HCT116 (cell line): ENCODE results near the gene AQP5.

ENCODE experiments used
- ATF3 ChIP-seq: IDR thresholded peaks from 2 replicates; pipeline ENCODE4 v1.6.1; 2012
- CTCF ChIP-seq, 3 experiments: fragments of 200-600 bp in 1 of 3; sonication (generic) in 1 of 3; IDR thresholded peaks in 2 of 3; conservative IDR thresholded peaks in 1 of 3; 2 replicates each; pipeline ENCODE4 v1.5.1; 2012 to 2017; ENCODE audit warnings: low read depth in 2 of 3, low read length in 2 of 3, antibody characterized with exemption in 1 of 3, borderline replicate concordance in 1 of 3, control low read depth in 1 of 3, mild to moderate bottlenecking in 1 of 3, mixed read lengths in 1 of 3, mixed run types in 1 of 3, moderate library complexity in 1 of 3; ENCODE audit not compliant: insufficient read depth in 1 of 3
- EGR1 ChIP-seq: IDR thresholded peaks from 2 replicates; pipeline ENCODE4 v1.6.1; 2012; ENCODE audit warnings: low read depth
- JUND ChIP-seq: IDR thresholded peaks from 2 replicates; pipeline ENCODE4 v1.6.1; 2012
- POLR2A ChIP-seq: IDR thresholded peaks from 2 replicates; pipeline ENCODE4 v1.7.0; 2011; ENCODE audit warnings: borderline replicate concordance; ENCODE audit not compliant: insufficient read depth, insufficient read length; ENCODE audit errors: extremely low read depth

GRCh38 chr12:49930515-49931288 lies 31.0 kb upstream of the AQP5 start:
- 0 out of 2 replicates have a peak, but pooled peaks have one; percentile 1 for TF ChIP-seq ATF3
- TF ChIP-seq EGR1, result no peak
- TF ChIP-seq JUND, result no peak
- TF ChIP-seq CTCF (IDR thresholded peaks at IDR 0.05 in 2 of 3, conservative IDR thresholded peaks at IDR 0.05 in 1 of 3; ENCODE audit: borderline replicate concordance in 1 of 3, insufficient read depth in 1 of 3, low read depth in 2 of 3, low read length in 2 of 3), result no peak
- no peak for TF ChIP-seq POLR2A
